Lower leg skin (tissue), 4 donors: Measurements from ENCODE around the gene MCTP1. TPM values are rescaled to one million over a fixed set of nuclear protein-coding genes. Genes with fewer than 3 reads are reported as not detected.

Source experiments
- DNase-seq, 2 donors: peaks; one replicate each; pipeline ENCODE4 v3.0.0-alpha.2; 2019; ENCODE audit warnings: low spot score in 2 of 2
- H3K4me3 ChIP-seq: fragments of 200-600 bp; sonication (generic); 2 replicates; pipeline ENCODE4 v1.5.1; 2017; ENCODE audit warnings: mild to moderate bottlenecking, low read depth; ENCODE audit not compliant: poor library complexity, severe bottlenecking
- CTCF ChIP-seq, 3 donors: fragments of 450-650 bp; IDR thresholded peaks; one replicate each; pipeline ENCODE4 v1.5.1; 2016; ENCODE audit warnings: antibody characterized with exemption in 3 of 3, mild to moderate bottlenecking in 3 of 3, moderate library complexity in 2 of 3
- POLR2A ChIP-seq, 2 donors: fragments of 450-650 bp; IDR thresholded peaks; one replicate each; pipeline ENCODE4 v1.6.1; 2016 to 2017; ENCODE audit warnings: antibody characterized with exemption in 2 of 2, mild to moderate bottlenecking in 1 of 2, moderate library complexity in 1 of 2
- WGBS, 2 donors: methylation state at CpG; one replicate each; pipeline ENCODE4 v1.1.5; 2018; 5-methylcytosine and 5-hydroxymethylcytosine counted together
- intact Hi-C: fragments of 100-400 bp; cut with DNase I; formaldehyde crosslinking; loops from one replicate; pipeline ENCODE4 v1.15.0; 2023; ENCODE audit warnings: low total_unique reads
- total RNA-seq, 4 donors: library from RNA; depleted of rRNA; stranded (reverse); fragments of >200 nt; gene quantifications; one replicate each; pipeline ENCODE4 v1.1.0, GENCODE V29; 2016

The MCTP1 gene
- total RNA-seq, 4 donors from 2014 or later, result 6.3 to 36.5 (median 9.8) TPM

DNA sequence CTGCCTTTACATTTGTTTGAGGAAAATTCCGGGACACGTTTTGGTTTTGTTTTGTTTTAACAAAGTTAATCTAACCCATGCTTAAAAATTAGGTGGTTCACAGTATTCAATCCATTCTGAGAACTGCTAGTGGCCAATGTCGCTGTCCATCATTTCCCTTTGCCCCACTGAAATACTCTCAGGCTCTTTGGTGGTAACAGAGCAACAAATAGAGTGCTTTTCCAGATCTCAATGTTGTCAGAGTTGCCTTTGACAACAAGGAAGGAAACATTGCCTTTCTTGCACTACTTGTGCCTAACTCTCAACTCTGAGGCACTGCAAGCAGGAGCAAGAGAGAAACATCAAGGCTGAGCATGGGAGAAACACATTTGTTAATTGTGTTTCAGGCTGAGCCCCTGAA lies 154.0 kb downstream of the MCTP1 start:
- 74 to 79% methylated on average over 3 of the region's 3 CpGs for WGBS, 2 donors
- TF ChIP-seq POLR2A (IDR thresholded peaks at IDR 0.05) (no peak), CTCF (IDR thresholded peaks at IDR 0.05) (no peak)
- H3K4me3 ChIP-seq, result no peak overlapping the region
- intact Hi-C loops, result no loop called here
- DNase-seq, result no peak

- H3K4me3 ChIP-seq, result no peak overlapping the region
- DNase-seq, result no peak
- TF ChIP-seq CTCF (IDR thresholded peaks at IDR 0.05), result no peak
- TF ChIP-seq POLR2A (IDR thresholded peaks at IDR 0.05), result no peak
- WGBS, 2 donors, result 89 to 90% methylated on average over 1 of the region's 1 CpG
- intact Hi-C loops, result no loop called here
Measured at GRCh38 chr5:95124731-95125130, 160.2 kb downstream of the MCTP1 start.

DNA sequence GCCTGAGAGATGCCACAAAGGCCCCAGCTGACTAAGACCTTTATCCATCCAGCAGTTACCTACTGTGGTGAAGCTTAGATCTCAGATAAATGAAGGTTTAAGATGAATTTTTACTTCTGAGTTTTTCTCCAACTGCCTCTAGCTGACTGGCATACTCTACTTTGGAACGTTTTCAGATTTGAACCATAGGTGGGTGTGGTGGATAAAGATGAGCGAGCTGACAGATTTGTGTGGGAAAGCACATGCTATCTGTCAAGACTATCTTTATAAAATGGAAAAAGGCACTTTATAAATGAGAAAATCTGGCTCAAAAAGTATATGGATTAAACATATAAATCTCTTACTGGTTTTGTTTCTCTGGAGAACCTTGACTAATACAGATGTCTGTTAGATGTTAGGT lies 160.8 kb downstream of the MCTP1 start:
- no peak for TF ChIP-seq CTCF (IDR thresholded peaks at IDR 0.05)
- TF ChIP-seq POLR2A (IDR thresholded peaks at IDR 0.05), result no peak
- intact Hi-C loops, result no loop called here
- WGBS, 2 donors, result 43 to 58% methylated on average over 2 of the region's 2 CpGs
- no peak overlapping the region for H3K4me3 ChIP-seq
- DNase-seq, result no peak

- intact Hi-C loops, result no loop called here
- WGBS, 2 donors, result 50 to 78% methylated on average over 1 of the region's 1 CpG
- DNase-seq, result no peak
- TF ChIP-seq CTCF (IDR thresholded peaks at IDR 0.05), result no peak
- no peak for TF ChIP-seq POLR2A (IDR thresholded peaks at IDR 0.05)
- H3K4me3 ChIP-seq, result no peak overlapping the region
Measured at GRCh38 chr5:95114902-95115301, 170.0 kb downstream of the MCTP1 start.

DNA sequence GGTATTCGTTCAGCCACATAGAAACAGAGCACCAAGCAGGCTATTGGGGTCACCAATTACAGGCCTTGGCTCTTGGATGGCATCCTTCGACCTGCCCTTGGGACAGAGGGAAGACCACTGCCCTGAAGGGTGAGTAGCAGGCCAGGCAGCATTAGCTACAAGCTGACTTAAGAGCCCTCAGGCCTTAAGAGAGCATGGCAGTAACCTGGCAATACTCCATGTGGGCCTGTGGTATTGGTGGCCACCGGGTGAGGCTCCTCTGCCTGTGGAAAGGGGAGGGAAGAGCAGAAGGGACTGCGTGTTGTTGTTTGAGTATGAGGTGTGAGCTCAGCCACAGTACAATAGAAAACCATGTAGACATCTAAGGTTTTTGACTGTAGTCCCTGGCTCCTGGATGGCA lies 170.6 kb downstream of the MCTP1 start:
- no peak for TF ChIP-seq CTCF (IDR thresholded peaks at IDR 0.05)
- TF ChIP-seq POLR2A (IDR thresholded peaks at IDR 0.05), result no peak
- 73 to 87% methylated on average over 4 of the region's 4 CpGs for WGBS, 2 donors
- intact Hi-C loops, result no loop called here
- DNase-seq, result no peak
- no peak overlapping the region for H3K4me3 ChIP-seq

GRCh38 chr5:95113489-95113888 lies 171.4 kb downstream of the MCTP1 start:
- WGBS, 2 donors, result 67 to 80% methylated on average over 4 of the region's 4 CpGs
- no peak for TF ChIP-seq POLR2A (IDR thresholded peaks at IDR 0.05)
- no peak for TF ChIP-seq CTCF (IDR thresholded peaks at IDR 0.05)
- H3K4me3 ChIP-seq, result no peak overlapping the region
- intact Hi-C loops, result no loop called here
- no peak for DNase-seq
